Transverse colon (tissue), 4 donors: ENCODE results near the gene ANKRD34C.

Experiments used
- EP300 ChIP-seq: sonication (generic); formaldehyde crosslinking; IDR thresholded peaks from one replicate; pipeline ENCODE4 v1.6.1; 2017; ENCODE audit warnings: antibody characterized with exemption, low read depth
- POLR2A ChIP-seq: fragments of 450-650 bp; IDR thresholded peaks from one replicate; pipeline ENCODE4 v1.6.1; 2016; ENCODE audit warnings: antibody characterized with exemption, mild to moderate bottlenecking, moderate library complexity
- POLR2AphosphoS5 ChIP-seq, 3 donors: sonication (generic); formaldehyde crosslinking; IDR thresholded peaks; one replicate each; pipeline ENCODE4 v1.6.1; 2016; ENCODE audit warnings: antibody characterized with exemption in 3 of 3
- TF ChIP-seq, protein P1 (sequence below), 5 experiments: fragments of 200-600 bp in 3 of 5; fragments of 450-650 bp in 2 of 5; sonication (generic) in 3 of 5; IDR thresholded peaks; 1 replicate in 2 of 5; 2 replicates in 3 of 5; pipeline ENCODE4 v1.5.1; 2016 to 2017; ENCODE audit warnings: antibody characterized with exemption in 5 of 5, inconsistent platforms in 3 of 5, mild to moderate bottlenecking in 2 of 5, moderate library complexity in 1 of 5

DNA sequence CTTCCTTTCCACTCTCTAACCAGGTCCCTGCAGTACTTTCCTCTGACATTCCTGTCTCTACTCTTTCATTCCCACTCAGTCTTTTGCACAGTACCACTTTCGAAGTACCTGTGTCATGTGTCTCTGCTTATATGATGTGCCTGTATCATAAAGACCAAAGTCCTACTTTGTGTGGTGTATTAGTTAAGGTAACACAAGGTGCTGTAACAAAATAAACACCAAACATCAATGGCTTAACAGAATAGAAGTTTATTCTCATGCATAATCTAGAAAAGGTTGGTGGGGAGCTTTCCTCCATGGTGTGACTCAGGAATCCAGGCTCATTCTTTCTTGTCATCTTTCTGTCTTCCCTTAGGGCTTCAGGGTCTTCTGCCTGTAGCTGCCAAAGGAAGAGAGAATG lies 31.7 kb downstream of the ANKRD34C start:
- TF ChIP-seq, protein P1, sequence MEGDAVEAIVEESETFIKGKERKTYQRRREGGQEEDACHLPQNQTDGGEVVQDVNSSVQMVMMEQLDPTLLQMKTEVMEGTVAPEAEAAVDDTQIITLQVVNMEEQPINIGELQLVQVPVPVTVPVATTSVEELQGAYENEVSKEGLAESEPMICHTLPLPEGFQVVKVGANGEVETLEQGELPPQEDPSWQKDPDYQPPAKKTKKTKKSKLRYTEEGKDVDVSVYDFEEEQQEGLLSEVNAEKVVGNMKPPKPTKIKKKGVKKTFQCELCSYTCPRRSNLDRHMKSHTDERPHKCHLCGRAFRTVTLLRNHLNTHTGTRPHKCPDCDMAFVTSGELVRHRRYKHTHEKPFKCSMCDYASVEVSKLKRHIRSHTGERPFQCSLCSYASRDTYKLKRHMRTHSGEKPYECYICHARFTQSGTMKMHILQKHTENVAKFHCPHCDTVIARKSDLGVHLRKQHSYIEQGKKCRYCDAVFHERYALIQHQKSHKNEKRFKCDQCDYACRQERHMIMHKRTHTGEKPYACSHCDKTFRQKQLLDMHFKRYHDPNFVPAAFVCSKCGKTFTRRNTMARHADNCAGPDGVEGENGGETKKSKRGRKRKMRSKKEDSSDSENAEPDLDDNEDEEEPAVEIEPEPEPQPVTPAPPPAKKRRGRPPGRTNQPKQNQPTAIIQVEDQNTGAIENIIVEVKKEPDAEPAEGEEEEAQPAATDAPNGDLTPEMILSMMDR (IDR thresholded peaks at IDR 0.05): no peak
- no peak for TF ChIP-seq POLR2AphosphoS5 (IDR thresholded peaks at IDR 0.05)
- TF ChIP-seq EP300: no peak
- TF ChIP-seq POLR2A: no peak
